ENCODE results near the gene HSD17B7.

DNA sequence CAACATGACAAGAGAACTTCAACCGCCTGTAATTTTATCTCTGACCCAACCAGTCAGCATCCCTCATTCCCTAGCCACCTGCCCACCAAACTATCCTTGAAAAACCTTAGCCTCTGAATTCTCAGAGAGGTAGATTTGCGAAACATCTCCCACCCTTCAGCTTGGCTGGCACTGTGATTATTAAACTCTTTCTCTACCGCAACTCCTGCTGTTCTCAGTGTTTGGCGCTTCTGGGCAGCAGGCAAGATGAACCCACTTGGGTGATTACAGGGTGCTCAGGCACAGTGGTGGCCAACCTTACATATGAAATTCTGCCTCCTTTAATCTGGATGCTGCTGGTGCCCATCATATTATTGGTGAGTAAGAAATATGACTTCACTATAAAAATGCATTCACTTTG lies 48.4 kb downstream of the HSD17B7 start:
- TF ChIP-seq, protein P1, sequence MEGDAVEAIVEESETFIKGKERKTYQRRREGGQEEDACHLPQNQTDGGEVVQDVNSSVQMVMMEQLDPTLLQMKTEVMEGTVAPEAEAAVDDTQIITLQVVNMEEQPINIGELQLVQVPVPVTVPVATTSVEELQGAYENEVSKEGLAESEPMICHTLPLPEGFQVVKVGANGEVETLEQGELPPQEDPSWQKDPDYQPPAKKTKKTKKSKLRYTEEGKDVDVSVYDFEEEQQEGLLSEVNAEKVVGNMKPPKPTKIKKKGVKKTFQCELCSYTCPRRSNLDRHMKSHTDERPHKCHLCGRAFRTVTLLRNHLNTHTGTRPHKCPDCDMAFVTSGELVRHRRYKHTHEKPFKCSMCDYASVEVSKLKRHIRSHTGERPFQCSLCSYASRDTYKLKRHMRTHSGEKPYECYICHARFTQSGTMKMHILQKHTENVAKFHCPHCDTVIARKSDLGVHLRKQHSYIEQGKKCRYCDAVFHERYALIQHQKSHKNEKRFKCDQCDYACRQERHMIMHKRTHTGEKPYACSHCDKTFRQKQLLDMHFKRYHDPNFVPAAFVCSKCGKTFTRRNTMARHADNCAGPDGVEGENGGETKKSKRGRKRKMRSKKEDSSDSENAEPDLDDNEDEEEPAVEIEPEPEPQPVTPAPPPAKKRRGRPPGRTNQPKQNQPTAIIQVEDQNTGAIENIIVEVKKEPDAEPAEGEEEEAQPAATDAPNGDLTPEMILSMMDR (IDR thresholded peaks at IDR 0.05; ENCODE audit: insufficient read depth, low read length) = no peak
- TF ChIP-seq POLR2AphosphoS5 (IDR thresholded peaks at IDR 0.05; ENCODE audit: low read depth) = no peak
- TF ChIP-seq, protein P2, sequence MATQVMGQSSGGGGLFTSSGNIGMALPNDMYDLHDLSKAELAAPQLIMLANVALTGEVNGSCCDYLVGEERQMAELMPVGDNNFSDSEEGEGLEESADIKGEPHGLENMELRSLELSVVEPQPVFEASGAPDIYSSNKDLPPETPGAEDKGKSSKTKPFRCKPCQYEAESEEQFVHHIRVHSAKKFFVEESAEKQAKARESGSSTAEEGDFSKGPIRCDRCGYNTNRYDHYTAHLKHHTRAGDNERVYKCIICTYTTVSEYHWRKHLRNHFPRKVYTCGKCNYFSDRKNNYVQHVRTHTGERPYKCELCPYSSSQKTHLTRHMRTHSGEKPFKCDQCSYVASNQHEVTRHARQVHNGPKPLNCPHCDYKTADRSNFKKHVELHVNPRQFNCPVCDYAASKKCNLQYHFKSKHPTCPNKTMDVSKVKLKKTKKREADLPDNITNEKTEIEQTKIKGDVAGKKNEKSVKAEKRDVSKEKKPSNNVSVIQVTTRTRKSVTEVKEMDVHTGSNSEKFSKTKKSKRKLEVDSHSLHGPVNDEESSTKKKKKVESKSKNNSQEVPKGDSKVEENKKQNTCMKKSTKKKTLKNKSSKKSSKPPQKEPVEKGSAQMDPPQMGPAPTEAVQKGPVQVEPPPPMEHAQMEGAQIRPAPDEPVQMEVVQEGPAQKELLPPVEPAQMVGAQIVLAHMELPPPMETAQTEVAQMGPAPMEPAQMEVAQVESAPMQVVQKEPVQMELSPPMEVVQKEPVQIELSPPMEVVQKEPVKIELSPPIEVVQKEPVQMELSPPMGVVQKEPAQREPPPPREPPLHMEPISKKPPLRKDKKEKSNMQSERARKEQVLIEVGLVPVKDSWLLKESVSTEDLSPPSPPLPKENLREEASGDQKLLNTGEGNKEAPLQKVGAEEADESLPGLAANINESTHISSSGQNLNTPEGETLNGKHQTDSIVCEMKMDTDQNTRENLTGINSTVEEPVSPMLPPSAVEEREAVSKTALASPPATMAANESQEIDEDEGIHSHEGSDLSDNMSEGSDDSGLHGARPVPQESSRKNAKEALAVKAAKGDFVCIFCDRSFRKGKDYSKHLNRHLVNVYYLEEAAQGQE (IDR thresholded peaks at IDR 0.05; ENCODE audit: insufficient replicate concordance, low read depth) = no peak
